ENCODE results near the gene TACC3. TPM values are rescaled to one million over a fixed set of nuclear protein-coding genes. Genes with fewer than 3 reads are reported as not detected.

The TACC3 gene
- total RNA-seq, 1 donor: 4.0 TPM

DNA sequence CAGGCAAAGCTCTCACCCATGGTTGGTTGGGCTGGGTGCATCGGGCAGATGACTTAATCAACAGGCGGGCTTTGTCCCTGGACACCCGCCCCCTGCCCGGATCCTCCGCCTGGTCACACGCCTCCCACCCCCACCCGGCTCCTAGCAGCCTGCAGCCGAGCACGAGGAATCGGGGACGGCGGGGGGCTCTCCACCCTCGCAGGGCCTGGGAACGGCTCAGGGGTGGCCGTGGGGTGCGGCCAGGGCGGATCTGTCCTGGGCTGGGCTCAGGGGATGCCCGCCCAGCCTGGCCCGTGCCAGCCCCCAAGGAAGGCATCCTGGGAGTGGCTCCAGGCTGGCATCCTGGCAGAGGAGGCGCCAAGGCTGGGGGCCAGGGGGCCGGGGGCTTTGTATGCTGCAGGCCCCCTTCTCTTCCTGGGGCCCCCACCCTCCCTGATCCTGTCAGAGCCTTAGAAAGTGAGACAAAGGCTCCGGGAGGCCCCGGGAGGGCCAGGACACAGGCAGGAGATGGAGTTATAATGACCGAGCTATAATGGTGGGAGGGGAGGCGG lies 39.3 kb downstream of the TACC3 start:
- Histone ChIP-seq H3K79me2 (ENCODE audit: insufficient read depth, low read length) (no peaks in the 10 kb centered on the region), H3K27ac (ENCODE audit: low read depth, low read length) (no peak overlapping the region), H3K27me3 (ENCODE audit: insufficient read depth, low read length) (no peaks in the 10 kb centered on the region), H3K4me2 (ENCODE audit: insufficient read depth, low read length) (no peak overlapping the region), H3K36me3 (ENCODE audit: insufficient read depth, low read length) (no peaks in the 10 kb centered on the region), H4K20me1 (ENCODE audit: insufficient read depth, low read length) (no peaks in the 10 kb centered on the region), H3K9me3 (ENCODE audit: low read depth, low read length) (no peaks in the 10 kb centered on the region), H3K4me1 (ENCODE audit: insufficient read depth, low read length) (no peaks in the 10 kb centered on the region), H2AFZ (ENCODE audit: low read length) (no peak overlapping the region), H3K4me3 (ENCODE audit: insufficient read depth, low read length) (no peak overlapping the region)
- TF ChIP-seq, protein P1, sequence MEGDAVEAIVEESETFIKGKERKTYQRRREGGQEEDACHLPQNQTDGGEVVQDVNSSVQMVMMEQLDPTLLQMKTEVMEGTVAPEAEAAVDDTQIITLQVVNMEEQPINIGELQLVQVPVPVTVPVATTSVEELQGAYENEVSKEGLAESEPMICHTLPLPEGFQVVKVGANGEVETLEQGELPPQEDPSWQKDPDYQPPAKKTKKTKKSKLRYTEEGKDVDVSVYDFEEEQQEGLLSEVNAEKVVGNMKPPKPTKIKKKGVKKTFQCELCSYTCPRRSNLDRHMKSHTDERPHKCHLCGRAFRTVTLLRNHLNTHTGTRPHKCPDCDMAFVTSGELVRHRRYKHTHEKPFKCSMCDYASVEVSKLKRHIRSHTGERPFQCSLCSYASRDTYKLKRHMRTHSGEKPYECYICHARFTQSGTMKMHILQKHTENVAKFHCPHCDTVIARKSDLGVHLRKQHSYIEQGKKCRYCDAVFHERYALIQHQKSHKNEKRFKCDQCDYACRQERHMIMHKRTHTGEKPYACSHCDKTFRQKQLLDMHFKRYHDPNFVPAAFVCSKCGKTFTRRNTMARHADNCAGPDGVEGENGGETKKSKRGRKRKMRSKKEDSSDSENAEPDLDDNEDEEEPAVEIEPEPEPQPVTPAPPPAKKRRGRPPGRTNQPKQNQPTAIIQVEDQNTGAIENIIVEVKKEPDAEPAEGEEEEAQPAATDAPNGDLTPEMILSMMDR (IDR thresholded peaks at IDR 0.05; ENCODE audit: extremely low read depth, low read depth, low read length): no peak
- peak; percentile 92 for DNase-seq (ENCODE audit: insufficient read length, low spot score, missing footprints)

DNA sequence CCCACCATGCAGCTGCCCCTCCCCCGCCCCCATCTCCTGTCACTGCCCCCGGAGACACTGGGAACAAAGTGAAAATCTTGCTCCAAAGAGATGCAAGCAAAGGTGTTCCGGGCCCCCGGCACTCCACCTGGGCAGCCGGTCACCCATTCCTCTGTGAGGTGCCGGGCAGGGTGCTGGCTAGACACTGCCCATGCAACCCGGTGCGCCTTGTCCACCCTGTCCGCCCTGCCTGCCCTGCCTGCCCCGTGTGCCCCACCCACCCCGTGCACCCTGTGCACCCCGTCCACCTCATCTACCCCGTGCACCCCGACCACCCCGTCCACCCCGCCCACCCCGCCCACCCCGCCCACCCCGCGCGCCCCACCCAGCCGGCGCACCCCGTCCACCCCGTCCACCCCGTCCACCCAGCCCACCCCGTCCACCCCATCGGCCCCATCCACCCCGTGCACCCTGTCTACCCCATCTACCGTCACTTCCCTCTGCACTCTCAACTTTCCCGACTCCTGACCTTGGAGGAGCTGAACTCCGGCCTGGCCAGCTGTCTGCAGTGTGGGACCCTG lies 39.9 kb downstream of the TACC3 start:
- Histone ChIP-seq H3K9me3 (ENCODE audit: low read depth, low read length) (no peaks in the 10 kb centered on the region), H3K27ac (ENCODE audit: low read depth, low read length) (no peak overlapping the region), H4K20me1 (ENCODE audit: insufficient read depth, low read length) (no peaks in the 10 kb centered on the region), H2AFZ (ENCODE audit: low read length) (no peak overlapping the region), H3K79me2 (ENCODE audit: insufficient read depth, low read length) (no peaks in the 10 kb centered on the region), H3K4me1 (ENCODE audit: insufficient read depth, low read length) (no peaks in the 10 kb centered on the region), H3K27me3 (ENCODE audit: insufficient read depth, low read length) (peaks cover 2% of the 10 kb centered on the region), H3K36me3 (ENCODE audit: insufficient read depth, low read length) (no peaks in the 10 kb centered on the region), H3K4me2 (ENCODE audit: insufficient read depth, low read length) (no peak overlapping the region), H3K4me3 (ENCODE audit: insufficient read depth, low read length) (no peak overlapping the region)
- TF ChIP-seq, protein P1 (IDR thresholded peaks at IDR 0.05; ENCODE audit: extremely low read depth, low read depth, low read length): no peak
- DNase-seq (ENCODE audit: insufficient read length, low spot score, missing footprints): no peak

GRCh38 chr4:1762264-1763010 lies 41.1 kb downstream of the TACC3 start:
- H3K4me1 ChIP-seq (ENCODE audit: insufficient read depth, low read length): no peaks in the 10 kb centered on the region
- no peak overlapping the region for H3K27ac ChIP-seq (ENCODE audit: low read depth, low read length)
- TF ChIP-seq, protein P1 (IDR thresholded peaks at IDR 0.05; ENCODE audit: extremely low read depth, low read depth, low read length): no peak
- no peaks in the 10 kb centered on the region for H3K36me3 ChIP-seq (ENCODE audit: insufficient read depth, low read length)
- no peak overlapping the region for H3K4me2 ChIP-seq (ENCODE audit: insufficient read depth, low read length)
- H4K20me1 ChIP-seq (ENCODE audit: insufficient read depth, low read length): no peaks in the 10 kb centered on the region
- H3K79me2 ChIP-seq (ENCODE audit: insufficient read depth, low read length): no peaks in the 10 kb centered on the region
- no peak overlapping the region for H3K4me3 ChIP-seq (ENCODE audit: insufficient read depth, low read length)
- no peak overlapping the region for H2AFZ ChIP-seq (ENCODE audit: low read length)
- no peaks in the 10 kb centered on the region for H3K9me3 ChIP-seq (ENCODE audit: low read depth, low read length)
- DNase-seq (ENCODE audit: insufficient read length, low spot score, missing footprints): no peak
- peaks cover 9% of the 10 kb centered on the region for H3K27me3 ChIP-seq (ENCODE audit: insufficient read depth, low read length)

- Histone ChIP-seq H2AFZ (ENCODE audit: low read length) (no peak overlapping the region), H3K27me3 (ENCODE audit: insufficient read depth, low read length) (peaks cover 12% of the 10 kb centered on the region), H4K20me1 (ENCODE audit: insufficient read depth, low read length) (no peaks in the 10 kb centered on the region), H3K9me3 (ENCODE audit: low read depth, low read length) (no peaks in the 10 kb centered on the region), H3K36me3 (ENCODE audit: insufficient read depth, low read length) (no peaks in the 10 kb centered on the region), H3K4me2 (ENCODE audit: insufficient read depth, low read length) (peak overlapping the region; percentile 53), H3K4me1 (ENCODE audit: insufficient read depth, low read length) (no peaks in the 10 kb centered on the region), H3K27ac (ENCODE audit: low read depth, low read length) (no peak overlapping the region), H3K79me2 (ENCODE audit: insufficient read depth, low read length) (no peaks in the 10 kb centered on the region), H3K4me3 (ENCODE audit: insufficient read depth, low read length) (peak overlapping the region; percentile 43)
- no peak for DNase-seq (ENCODE audit: insufficient read length, low spot score, missing footprints)
- TF ChIP-seq, protein P1 (IDR thresholded peaks at IDR 0.05; ENCODE audit: extremely low read depth, low read depth, low read length): no peak
Observed at GRCh38 chr4:1763070-1763549, 41.8 kb downstream of the TACC3 start.
